HG03558 (cell line): Measurements from ENCODE around the gene KIRREL3.
"Not testable (repeated sequence)": the region's sequence is repeated elsewhere in the genome, so short reads cannot be mapped to it uniquely, and the experiment has no call there.

Experiments used
- ATAC-seq: cut with Tn5 transposase; IDR thresholded peaks from one replicate; pipeline ENCODE4 v1.9.1; 2021; ENCODE audit warnings: moderate number of reproducible peaks; ENCODE audit not compliant: unreplicated experiment; ENCODE audit errors: extremely low read depth

The KIRREL3 gene

DNA sequence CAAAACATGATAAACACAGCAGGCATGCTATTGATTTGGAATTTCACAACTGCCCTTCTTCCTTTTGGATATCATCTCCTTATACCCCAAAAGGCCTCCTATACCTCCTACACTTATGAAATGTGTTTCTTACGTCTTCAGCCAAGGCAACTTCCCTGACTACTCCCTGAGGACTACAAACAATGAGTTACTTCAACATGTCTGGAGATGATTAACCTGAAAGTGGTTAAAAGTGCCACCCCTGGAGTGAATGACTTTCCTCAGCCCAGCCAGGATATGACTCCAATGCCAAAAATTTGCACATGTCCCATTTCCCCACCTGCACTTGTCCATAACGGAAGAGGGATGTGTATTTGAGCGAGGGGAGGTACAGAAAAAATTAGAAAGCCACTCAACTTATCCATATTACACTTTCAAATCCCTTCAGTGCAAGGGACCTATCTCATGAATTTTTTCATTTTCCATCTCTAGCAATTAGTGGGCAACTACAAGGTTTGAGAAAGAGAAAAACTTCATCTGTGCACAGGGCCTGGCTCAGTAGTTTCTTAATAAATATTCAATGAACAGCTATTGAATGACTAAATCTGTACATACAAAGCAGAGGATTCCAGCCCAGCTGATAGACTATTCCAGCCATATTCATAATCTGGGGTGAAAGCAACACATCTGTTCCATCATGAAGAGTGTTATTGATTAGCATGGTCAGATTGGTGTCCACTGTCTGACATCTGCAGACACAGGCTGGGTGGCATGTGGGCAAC, 36.8 kb downstream of the KIRREL3 start:
- ATAC-seq: no peak

DNA sequence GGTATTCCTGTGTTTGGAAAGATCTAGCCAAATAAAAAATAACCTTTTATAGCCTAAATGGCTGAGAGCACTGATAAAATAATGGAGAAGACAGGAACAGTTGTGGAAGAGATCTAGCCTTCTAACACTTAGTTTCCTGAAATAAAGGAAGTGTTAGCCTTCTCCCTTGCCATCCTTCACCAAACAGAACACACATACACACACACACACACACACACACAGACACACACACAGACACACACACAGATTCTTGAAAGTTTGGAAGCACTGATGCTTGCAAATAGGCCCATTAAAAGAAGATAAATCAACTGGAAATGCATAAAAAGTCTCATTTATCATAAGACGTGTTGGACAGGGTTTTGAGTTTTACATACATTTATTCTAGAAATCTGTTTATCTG, 37.5 kb downstream of the KIRREL3 start:
- ATAC-seq: no peak

DNA sequence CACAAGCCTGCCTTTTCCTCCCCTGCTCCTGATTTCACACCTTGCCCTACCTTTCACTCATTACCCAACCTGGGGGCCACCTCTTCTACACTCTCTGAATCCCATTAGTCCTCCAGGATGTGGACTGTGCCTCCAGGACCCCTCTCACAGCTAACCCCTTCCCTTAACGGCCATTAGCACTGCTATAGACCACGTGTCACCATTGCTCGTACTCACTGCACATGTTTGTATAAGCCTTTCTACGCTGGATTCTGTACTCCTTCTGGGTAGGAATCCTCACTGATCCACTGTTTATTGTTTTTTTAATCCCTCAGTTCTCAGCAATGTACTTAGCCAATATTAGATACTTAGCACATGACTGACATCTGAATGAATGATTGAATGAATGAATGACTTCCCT, 40.9 kb downstream of the KIRREL3 start:
- no peak for ATAC-seq

DNA sequence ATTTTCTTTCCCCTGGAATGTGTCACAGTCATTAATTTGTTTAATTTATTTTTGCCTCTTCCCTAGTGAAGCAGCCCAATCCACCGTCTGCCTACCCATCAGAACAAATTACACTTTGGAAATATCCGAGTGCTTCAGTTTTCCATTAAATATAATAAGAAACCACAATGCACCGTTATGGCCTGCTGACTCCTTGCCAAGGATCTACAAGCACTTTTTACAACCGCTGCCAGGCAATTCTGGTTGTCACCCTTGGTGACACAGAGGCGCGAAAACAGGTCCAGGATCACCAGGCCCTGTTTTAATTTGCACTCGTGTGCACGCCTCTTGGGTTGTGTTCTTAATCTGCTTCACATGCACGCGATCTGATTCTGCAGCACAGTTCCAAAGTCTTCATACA, 43.9 kb downstream of the KIRREL3 start:
- ATAC-seq: no peak

DNA sequence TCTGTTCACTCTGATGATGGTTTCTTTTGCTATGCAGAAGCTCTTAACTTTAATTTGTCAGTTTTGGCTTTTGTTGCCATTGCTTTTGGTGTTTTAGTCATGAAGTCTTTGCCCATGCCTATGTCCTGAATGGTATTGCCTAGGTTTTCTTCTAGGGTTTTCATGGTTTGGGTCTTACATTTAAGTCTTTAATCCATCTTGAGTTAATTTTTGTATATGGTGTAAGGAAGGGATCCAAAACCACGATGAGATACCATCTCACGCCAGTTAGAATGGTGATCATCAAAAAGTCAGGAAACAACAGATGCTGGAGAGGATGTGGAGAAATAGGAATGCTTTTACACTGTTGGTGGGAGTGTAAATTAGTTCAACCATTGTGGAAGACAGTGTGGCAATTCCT, 48.0 kb downstream of the KIRREL3 start:
- not testable (repeated sequence) for ATAC-seq

DNA sequence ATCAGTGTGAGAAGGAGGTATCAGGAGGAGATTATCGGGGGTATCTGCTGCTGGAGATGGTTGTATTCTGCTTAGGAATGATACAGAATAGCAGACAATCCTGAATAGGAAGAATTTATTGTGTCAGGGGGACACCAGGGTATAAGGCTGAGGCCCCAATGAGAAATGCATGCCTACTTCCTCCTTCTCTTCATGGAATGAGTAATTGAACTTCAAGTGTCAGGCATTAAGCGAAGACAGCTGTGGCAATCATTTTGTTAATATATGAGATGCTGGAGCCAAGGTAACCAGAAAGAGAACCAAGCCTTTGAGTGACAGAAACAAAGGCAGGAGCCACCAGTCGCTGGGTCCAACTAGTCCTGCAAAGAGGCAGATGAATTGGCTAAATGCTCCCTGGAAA, 49.1 kb downstream of the KIRREL3 start:
- ATAC-seq: no peak

DNA sequence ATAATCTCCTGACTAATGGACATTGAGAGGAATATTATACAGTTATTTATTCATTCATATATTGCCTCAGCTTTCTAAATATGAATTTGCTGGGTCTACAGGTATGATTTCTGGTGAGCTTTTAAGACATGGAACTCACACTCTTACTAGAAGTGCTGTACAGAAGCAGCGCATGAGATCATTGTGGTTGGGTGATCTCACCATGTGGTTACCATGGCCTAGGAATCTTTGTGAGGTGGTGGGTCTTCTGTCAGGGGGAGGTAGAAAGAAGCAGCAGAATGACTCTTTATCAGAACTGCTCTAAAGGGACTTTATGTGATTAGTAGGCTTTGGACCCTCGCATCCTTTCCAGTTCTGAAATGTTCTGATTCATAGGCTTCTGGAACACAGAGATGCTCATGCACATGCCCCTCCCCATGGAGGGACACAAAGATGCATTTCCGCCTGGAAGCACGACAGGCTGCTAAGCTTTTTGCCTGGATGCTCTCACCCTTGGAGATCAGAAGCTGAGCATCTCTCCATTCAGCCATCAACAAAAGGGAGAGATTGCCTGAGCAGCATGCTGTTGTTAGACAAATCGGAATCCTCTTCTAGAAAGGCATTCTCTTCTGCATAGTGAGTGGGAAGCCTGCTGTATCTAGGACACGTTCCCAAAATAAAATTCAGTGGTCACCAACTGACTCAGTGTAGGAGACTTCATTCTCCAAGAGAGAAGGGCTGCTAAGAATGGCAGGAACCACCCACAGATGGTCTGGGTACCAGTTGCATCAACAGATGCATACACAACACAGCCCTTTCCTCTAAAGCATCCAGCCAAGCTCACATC, 51.3 kb downstream of the KIRREL3 start:
- ATAC-seq: no peak

DNA sequence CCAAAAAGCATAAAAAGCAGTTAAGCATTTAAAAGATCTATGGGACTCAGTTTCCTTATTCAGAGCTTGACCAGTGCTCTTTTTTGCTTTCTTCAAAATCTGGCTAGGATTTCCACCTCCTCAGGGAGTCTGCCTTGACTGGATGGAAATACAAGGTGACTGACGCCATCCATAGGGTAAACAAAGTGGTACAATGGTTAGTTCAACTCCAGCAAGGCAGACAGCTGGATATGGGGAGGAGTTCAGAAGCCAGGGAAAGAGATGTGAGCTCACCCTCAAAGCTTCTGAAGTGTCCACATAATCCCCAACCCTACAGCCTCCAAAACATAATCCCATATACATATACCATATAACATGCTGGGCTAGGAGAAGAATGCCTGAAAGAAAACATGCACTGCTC, 52.0 kb downstream of the KIRREL3 start:
- no peak for ATAC-seq

DNA sequence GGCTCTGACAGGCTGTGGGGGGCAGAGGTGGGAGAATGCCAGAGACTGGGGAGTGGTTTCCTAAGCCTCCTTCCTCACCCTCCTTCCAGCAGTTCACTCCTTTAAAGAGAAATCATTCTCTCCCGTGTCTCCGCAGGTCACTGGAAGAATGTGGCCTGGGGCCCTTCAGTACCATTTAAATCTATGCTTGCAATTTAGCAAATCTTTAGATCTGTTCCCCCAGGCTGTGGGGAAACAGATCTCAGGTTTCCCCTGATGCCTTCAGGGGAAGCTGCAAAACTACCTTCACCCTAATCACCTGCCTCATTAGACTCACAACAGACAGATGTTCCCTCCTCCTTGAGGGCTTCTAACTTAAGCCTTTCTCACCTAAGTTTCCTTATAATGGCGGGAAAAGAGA, 55.3 kb downstream of the KIRREL3 start:
- ATAC-seq: no peak

DNA sequence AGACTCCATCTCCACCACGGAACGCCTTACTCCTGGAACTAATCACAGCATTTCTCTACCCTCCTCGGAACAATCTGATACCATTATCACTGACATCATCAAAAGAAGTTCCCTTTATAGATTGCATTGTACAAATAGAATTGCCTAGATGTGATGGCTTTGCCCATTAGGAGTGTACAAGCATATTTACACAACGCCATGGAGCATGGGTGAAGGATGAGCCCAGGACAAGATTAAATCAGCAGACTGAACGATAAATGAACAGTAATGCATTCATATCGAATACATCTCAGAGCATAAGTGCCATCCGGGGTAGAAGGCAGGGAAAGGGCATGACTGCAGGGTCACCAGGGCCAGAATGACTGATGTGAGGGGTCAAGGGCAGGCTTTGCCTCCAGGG, 57.3 kb downstream of the KIRREL3 start:
- ATAC-seq: no peak

DNA sequence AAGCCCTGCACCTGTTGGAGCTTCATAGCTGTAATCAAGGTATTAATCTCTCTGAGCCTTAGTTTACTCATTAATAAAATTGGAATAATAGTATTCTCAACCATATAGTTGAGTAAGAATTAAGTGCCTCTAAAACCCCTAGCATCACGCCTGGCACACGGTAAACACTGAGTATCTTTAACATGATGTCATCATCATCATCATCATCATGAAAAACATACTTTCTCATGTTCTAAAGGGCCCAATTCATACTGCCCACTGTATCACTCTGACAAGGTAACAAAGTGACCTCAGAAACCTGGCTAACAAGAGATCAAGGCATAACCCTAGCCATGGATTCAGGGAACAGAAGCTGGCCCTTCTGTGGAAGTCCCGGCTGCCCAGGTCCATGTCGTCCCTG, 58.4 kb downstream of the KIRREL3 start:
- ATAC-seq: no peak

DNA sequence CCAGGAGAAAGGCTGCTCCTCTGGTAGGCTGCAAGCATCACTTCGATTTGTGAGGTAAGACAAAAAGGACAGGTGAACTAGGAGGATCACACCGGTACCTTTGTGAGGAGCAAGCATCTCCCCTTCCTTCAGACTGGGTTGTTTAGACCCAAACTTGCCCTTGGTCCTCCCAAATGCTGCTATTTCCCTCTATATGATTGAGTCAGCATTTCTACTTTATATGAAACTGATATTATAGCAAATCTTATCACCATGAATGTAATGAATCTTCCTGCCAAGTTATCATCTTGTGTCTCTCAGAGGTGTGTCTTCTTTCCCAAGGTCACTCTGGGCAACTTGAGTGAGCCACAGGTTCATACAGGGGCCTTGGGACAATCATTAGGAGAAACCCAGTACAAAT, 61.0 kb downstream of the KIRREL3 start:
- ATAC-seq: no peak

DNA sequence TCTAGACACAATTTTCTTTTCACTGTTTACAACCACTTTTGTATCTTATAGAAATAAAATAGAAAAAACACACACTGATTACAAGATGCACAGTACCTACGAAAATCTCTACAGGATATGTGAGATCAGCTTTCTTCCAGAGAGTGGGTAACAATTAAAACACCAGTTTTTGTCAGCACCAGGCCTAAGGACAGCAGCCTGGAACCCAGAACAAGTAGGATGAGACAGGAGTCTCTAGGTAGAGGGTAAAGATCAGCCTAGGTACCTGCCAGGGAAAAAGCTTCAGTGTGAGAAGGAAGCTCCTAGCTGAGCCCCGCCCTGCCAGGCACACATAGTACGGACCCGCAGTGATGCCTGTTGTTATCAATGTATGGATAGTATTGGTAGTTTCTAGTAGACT, 61.9 kb downstream of the KIRREL3 start:
- ATAC-seq: no peak

DNA sequence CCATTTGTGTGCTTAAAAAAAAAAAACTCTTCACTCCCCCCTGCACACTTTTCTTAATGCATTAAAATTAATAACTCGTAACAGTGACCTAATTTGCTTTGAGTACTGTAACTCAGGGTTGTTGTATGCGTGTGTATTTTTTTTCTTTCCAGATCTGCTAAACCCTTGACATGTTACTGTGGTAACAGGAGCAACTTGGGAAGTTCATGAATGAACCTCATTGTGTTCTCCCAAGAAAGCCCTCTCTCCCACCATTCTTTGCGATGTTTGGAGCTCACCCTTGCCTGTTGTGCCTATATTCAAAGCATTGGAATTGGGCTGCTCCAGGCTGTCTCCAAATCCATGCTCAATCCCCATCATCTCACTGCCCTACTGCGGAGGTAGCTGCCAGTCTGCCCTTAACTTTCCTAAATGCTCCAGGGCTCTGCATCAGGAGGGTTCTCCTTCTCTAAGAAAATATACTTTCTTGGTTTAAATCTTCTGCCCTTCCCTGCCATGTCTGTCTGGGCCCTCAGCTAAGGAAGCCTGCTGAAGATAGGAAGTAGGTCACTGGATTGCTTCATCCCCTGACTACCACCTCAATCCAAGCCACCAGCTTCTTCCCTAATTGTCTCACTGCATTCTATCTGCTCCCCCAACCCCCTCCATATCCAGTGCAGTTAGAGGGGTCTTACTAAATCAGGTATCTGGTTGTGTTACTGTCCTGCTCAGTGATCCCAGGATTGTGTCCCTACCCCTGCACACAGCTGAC, 70.3 kb downstream of the KIRREL3 start:
- no peak for ATAC-seq

DNA sequence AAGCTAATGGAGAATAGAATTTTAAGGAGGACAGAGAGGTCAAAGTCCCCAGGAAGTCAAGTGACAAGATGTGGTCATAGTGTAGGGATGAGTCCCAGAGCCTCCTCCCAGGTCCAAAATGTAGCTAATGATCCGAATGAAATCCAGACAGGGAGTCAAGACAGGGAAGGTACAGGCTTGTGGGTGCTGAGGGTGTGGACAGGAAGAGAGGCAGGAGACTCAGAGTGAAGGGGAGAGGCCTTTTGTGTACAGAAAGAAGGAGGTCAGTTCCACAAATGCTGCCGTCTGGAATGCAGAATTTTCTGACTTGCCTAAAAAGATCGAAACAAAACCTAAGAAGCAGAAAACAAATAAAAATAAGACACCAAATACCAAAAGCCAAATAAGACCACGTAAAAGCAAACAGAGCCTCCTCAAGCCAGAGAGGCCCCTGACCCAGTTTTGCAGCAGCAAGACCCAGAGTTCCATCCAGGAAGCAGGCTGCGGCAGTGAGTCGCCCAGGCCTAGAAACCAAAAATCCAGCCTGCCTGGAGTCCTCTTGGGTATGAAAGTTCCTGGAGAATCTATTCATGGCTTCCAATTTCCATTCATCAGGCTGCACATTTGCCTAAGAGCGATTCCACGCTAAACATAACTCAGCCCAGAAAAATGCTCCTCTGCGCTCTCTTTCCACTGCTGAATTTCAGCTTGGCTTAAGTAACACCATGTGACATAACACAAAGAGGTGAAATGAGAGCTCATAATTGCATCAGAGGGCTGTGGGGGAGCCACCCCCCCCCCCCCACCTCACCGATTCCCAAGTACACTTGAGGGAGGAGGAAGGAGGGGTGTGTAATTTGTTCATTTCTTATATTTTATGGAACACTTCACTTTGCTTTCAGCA, 71.2 kb downstream of the KIRREL3 start:
- ATAC-seq: no peak

DNA sequence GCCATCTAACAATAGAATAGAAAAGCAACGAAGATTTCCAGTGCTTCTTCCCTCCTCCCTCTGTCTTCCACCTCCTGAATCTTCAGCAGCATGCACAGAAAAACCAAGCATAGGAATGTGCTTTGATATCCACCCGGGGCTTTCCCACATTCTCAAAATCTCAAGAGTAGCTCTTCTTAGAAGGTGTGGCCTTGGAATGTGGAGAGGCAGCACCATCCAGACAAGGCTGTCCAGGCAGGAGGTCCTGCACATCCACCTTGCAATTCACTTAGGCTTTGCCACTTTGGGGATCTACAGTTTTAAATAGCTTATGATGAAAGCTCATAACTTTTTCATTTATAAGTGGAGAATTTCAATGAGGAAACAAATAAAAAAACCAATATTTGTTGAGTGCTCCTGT, 72.9 kb downstream of the KIRREL3 start:
- no peak for ATAC-seq

DNA sequence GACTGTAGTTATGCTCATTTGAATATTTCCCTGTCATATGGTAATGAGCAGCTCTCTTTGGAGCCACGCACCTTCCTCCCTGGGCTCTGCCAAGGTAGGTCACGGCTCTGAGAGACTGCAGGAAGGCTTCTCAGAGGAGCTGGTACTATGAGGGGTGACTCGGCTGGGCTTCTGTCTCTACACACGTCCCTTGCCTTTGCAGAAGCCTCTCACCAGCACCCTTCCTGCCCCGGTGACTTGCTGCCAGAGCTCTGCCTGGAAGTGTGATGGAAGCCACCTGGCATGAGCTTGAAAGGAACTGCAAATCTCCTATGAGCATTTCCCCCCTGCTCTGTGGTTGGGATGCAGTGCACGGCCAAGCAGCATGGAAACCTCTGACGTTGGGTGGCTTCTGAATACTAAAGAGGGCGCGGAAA, 74.2 kb downstream of the KIRREL3 start:
- ATAC-seq: no peak

DNA sequence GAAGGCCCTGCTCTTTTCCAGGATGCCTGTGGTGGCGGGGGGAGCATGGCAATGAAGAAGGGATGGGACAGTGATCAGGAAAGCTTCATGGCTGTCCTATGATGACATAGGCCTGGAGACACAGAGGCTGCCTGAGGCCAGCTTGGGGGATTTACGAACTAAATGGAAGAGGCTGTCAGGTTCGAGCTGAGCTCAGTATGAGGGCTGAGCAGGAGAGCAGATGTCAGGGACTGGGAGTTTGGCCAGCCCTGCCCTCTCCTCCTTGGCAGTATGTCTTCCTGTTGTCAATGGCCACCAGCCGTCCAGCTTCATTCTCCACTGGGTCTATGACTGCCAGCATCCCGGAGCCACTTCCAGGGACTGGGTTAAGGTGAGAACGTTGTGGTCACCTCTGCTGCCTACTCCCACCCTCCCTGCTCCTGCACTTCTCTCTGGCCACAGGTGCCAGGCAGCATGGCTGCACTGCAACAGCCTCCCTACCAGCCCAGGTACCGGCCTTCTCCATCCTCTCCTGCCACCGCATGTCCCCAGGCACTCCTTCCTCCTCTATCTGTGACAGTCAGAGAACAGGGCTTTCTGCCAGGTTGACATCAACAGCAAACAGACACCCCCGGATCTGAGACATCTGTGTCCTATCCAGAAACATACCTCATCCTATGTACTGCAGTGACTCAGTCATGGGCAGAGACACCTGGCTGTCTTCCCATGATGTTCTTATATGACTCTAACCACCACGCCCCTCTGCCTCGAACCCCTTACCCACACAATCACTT, 75.1 kb downstream of the KIRREL3 start:
- no peak for ATAC-seq

DNA sequence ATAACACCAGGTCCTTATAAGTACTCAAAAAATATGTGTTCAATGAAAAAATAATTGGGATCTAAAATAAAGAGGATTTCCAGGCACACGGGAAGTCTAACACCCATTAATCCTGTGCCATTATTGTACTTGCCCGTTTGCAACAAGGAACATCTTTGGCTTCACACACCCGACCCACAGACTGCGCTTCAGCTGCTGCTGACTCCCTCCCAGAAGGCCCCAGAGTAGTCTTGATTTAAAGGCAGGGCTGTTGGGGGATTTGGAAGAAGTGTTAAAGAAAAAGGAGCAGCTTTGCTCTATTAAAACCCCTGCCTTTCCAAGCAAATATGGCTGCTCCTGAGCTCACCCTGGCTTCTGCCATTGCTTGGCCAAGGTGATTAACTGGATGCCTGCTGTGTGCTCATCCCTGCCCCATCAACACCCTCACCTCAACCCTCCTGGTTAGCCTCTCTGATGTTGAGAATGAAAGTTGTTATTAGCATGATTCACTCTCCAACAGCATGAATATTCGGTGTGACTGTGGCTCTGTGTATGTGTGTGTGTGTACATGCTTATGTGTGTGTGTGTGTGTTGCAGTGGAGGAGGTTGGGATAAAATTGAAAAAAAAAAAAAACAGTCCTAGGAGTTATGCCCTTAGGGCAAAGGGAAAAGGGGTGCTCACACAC, 76.1 kb downstream of the KIRREL3 start:
- no peak for ATAC-seq
